Fibroblast of villous mesenchyme (primary cell): ENCODE measurements around the gene CLTB. TPM values are rescaled to one million over a fixed set of nuclear protein-coding genes. Genes with fewer than 3 reads are reported as not detected.
"Not testable (repeated sequence)": the region's sequence is repeated elsewhere in the genome, so short reads cannot be mapped to it uniquely, and the experiment has no call there.

Source experiments
- DNase-seq: peaks from one replicate; pipeline ENCODE4 v3.0.0-alpha.2; 2010; ENCODE audit warnings: low read depth
- H3K4me3 ChIP-seq: 2 replicates; pipeline ENCODE4 v1.5.1; 2011; ENCODE audit warnings: low read depth, mild to moderate bottlenecking, low read length
- CTCF ChIP-seq: IDR thresholded peaks from 2 replicates; pipeline ENCODE4 v1.5.1; 2012; ENCODE audit warnings: low read depth, mild to moderate bottlenecking, low read length; ENCODE audit not compliant: insufficient read depth
- total RNA-seq: library from RNA; depleted of rRNA; stranded (reverse); fragments of >200 nt; gene quantifications from 2 replicates; pipeline ENCODE4 v1.2.3, GENCODE V29; 2012

CLTB gene
- total RNA-seq, 1 donor, result 118 TPM

- DNase-seq, result peak; percentile 99
- peak; percentile 94 for TF ChIP-seq CTCF
- H3K4me3 ChIP-seq, result peak within 1 kb of the TSS; percentile 99
Measured at GRCh38 chr5:176447978-176448608, 31.8 kb upstream of the CLTB start, which contains the start of gene FAF2. FAF2 (plus strand) TSS chr5:176448385; CDS start chr5:176448408, 23 bp downstream.

DNA sequence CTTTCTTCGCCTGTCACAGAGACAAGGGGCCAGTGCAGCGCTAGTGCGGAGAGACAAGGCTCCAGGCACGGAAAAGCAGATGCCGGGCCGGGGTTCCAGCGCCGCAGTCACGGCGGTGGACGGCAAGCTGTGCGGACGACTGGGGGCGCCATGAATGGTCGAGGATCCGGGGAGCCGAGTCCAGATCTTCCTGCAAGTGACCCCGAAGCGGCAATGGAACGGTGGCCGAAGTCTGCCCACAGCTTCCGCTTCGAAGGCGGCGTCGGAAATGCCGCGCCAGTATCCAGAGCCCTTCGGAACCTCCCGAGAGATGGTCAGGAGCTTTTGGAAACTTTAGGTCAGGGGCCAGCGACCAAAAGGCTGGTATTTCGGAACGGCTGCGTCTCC lies 31.2 kb upstream of the CLTB start:
- no peak for DNase-seq
- no peak for TF ChIP-seq CTCF
- H3K4me3 ChIP-seq, result peak overlapping the region; percentile 99

- no peak for TF ChIP-seq CTCF
- no peak for DNase-seq
- H3K4me3 ChIP-seq, result peak overlapping the region; percentile 99
Measured at GRCh38 chr5:176446884-176447590, 30.7 kb upstream of the CLTB start.

DNA sequence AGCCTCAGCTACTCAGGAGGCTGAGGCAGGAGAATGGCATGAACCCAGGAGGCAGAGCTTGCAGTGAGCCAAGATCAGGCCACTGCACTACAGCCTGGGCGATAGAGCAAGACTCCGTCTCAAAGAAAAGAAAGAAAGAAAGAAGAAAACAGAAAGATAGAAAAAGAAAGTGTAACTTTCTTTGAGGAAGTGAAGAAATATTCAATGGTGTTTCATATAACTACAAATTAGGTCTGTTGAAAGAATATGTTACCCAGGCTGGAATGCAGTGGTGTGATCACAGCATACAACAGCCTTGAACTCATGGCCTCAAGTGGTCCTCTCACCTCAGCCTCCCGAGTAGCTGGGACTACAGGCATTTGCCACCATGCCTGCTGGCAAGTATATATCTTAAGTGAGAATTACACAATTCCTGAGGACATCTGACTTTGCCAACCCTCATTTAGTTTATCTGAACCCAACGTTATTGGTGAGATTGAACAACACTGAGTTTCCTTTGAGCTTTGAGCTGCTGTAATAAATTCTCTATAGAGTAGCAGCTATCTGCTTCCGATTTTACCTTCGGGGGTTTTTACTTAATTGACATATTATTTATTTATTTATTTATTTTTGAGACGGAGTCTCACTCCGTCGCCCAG lies 29.8 kb upstream of the CLTB start:
- no peak overlapping the region for H3K4me3 ChIP-seq
- no peak for TF ChIP-seq CTCF
- no peak for DNase-seq

- no peak overlapping the region for H3K4me3 ChIP-seq
- no peak for DNase-seq
- no peak for TF ChIP-seq CTCF
Measured at GRCh38 chr5:176444742-176445141, 28.4 kb upstream of the CLTB start.

DNA sequence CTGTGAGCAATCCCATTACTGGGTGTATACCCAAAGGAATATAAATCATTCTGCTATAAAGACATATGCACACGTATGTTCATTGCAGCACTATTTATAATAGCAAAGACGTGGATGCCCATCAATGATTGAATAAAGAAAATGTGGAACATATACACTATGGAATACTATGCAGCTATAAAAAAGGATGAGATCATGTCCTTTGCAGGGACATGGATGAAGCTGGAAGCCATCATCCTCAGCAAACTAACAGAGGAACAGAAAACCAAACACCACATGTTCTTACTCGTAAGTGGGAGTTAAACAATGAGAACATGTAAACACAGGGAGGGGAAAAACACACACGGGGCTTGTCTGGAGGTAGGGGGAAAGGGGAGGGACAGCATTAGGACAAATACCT lies 26.6 kb upstream of the CLTB start:
- not testable (repeated sequence) for DNase-seq, H3K4me3 ChIP-seq

DNA sequence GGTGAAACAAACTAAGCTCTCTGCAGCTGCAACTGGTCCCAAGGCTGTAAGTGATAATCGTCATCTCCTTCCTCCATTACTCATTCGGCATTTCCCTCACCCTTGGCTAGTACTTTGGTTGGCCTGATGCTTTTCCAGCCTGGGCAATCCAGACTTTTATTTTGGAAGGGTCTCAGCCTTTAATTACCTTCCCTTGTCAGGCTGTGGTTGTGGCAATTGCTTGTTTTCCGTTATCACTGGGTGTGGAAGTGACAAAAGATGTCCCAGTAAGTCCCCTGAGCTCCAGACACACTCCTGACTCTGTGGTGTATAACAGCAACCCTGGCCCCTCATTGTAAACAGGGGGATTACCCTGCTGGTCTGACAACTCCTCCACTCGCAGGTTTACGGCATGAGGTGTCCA lies 25.6 kb upstream of the CLTB start:
- no peak for TF ChIP-seq CTCF
- no peak for DNase-seq
- no peak overlapping the region for H3K4me3 ChIP-seq
